ENCODE results near the gene VAMP4. TPM values are rescaled to one million over a fixed set of nuclear protein-coding genes. Genes with fewer than 3 reads are reported as not detected.

Gene VAMP4
- total RNA-seq (2013; cell fraction: nucleolus; rRNA removed): 8.2 and 8.6 TPM in 2 replicates
- 1.5 and 2.8 TPM in 2 replicates for total RNA-seq (2014; rRNA removed)
- 4.2 and 4.3 TPM in 2 replicates for total RNA-seq (2014; rRNA removed; fragmentation: Illumina TruSeq; extraction: Trizol)
- total RNA-seq (2021): 3.4 and 4.6 TPM in 2 replicates
- 3.1 TPM for polyA plus RNA-seq (2011; ENCODE audit: low read depth)
- polyA plus RNA-seq (2011; rRNA removed): 6.3 and 13.7 TPM in 2 replicates
- polyA plus RNA-seq (2011; cell fraction: cytosol; rRNA removed): 1.8 and 1.9 TPM in 2 replicates
- polyA plus RNA-seq (2011; cell fraction: nucleus; rRNA removed): 4.7 and 5.2 TPM in 2 replicates
- 5.3 and 6.6 TPM in 2 replicates for polyA plus RNA-seq (2012)
- polyA plus RNA-seq (2014; fragmentation: Illumina TruSeq; extraction: Trizol): 5.2 and 6.6 TPM in 2 replicates
- 1 to 10 TPM in 1 of 2 experiments, under 1 TPM in 1; 0.90 to 1.5 TPM for polyA plus RNA-seq (2014; fragmentation: Nextera tagmentation; extraction: Ambion mirVana)
- 3.5 and 4.0 TPM in 2 replicates for polyA plus RNA-seq (2014; rRNA removed)
- 1 to 10 TPM; 4.3 to 7.9 TPM for polyA plus RNA-seq (2016; fragmentation: Nextera tagmentation; extraction: Ambion mirVana)
- 1.6 and 2.4 TPM in 2 replicates for polyA minus RNA-seq (2011; rRNA and poly(A)+ RNA removed)
- polyA minus RNA-seq (2011; cell fraction: cytosol; rRNA and poly(A)+ RNA removed): 1.2 and 4.9 TPM in 2 replicates
- polyA minus RNA-seq (2011; cell fraction: nucleus; rRNA and poly(A)+ RNA removed): 1.6 and 2.4 TPM in 2 replicates
- percentile 72 among the genes with signal in this experiment for Bru-seq, nascent RNA
- BruChase-seq, experiment 1, labeled RNA remaining after a 6-hour chase: percentile 59 among the genes with signal in this experiment
- BruChase-seq, experiment 2, labeled RNA remaining after a 2-hour chase: percentile 62 among the genes with signal in this experiment
- long read RNA-seq, experiment 1, full-length matches to known transcripts: 1 of 2 reads
- long read RNA-seq, experiment 1, partial matches to known transcripts: 1 of 2 reads
- long read RNA-seq, experiment 1, other reads (novel, unspliced or antisense): 0 of 2 reads
- long read RNA-seq, experiment 2, full-length matches to known transcripts: 11 of 21 reads
- long read RNA-seq, experiment 2, partial matches to known transcripts: 5 of 21 reads
- long read RNA-seq, experiment 2, other reads (novel, unspliced or antisense): 5 of 21 reads

DNA sequence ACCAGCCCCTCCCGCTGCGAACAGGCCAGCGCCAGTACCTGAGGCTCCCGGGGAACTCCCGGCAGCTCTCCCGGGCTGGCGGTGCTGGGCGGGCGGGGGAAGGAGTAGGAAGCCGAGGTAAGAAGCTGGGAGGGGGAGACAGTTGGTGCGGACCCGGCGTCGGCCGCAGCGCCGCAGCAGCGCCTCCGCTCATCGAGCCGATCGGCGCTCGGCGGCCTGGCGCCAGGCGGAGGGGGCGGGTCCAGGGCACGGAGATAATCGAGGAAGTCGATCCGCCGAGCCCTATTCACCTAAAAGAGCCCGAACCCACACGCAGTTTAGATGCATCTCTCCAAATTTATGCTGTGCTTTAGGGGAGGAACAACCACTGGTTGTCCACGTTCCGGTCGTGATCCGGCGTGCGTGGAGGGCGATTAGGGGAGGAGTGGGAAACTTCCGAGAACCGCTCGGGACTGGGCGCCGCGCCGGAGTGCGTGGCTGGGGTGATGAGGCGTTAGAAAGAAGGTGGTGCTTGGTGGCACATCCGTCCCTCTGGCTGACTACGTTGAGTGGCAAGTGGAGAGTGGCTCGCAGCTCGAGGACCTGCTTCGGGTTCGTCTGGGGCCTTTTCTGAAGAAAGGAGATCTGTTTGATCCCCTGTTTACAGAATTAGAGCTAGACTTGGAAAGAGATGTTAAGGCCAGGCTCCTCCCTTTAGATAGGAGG lies at the start of gene VAMP4:
TSS of gene VAMP4 (minus strand) at position 194 of the 705 bp plus-strand sequence. CDS start 3,651 bp downstream, outside the sequence.
- ChIA-PET POLR2A (interaction anchor here (1.1 to 4.1 kb wide), 6 partner anchors 10 to 791 kb away, joined by 3 to 18 read pairs (median 8); partner anchors contain the start of genes METTL13, PRRC2C and SUCO), RAD21 (ENCODE audit: unreplicated experiment) (interaction anchor here (1.0 to 2.8 kb wide), 5 partner anchors 21 to 257 kb away, joined by 3 to 11 read pairs (median 3); partner anchors contain the start of gene PRRC2C), SMC1A (ENCODE audit: uncharacterized antibody, unreplicated experiment) (interaction anchor here (1.2 to 6.7 kb wide), 8 partner anchors 11 to 257 kb away, joined by 3 to 27 read pairs (median 5); partner anchors contain the start of genes METTL13 and PRRC2C), CTCF (interaction anchor here (0.6 to 3.1 kb wide), 13 partner anchors 12 to 257 kb away, joined by 3 to 11 read pairs (median 5); partner anchors contain the start of genes METTL13 and PRRC2C)
- Histone ChIP-seq H3K4me1 (ENCODE audit: control insufficient read depth, insufficient read depth, low read length) (peaks cover 4% of the 10 kb centered on the region), H3K4me3 (peak within 1 kb of the TSS; percentile 83), H4K20me1 (ENCODE audit: control insufficient read depth, insufficient read depth) (no peaks in the 10 kb centered on the region), H3K36me3 (ENCODE audit: control insufficient read depth in 2 of 2, insufficient read depth in 2 of 2, low read length in 1 of 2) (no peaks in the 10 kb centered on the region; a peak in 1 of 4 replicates), H3K79me2 (ENCODE audit: control insufficient read depth, insufficient read depth, low read length) (peaks cover 8% of the 10 kb centered on the region), H3K27me3 (replicated peaks in 1 of 2; ENCODE audit: control insufficient read depth in 2 of 2, insufficient read depth in 2 of 2, low read length in 1 of 2) (no peaks in the 10 kb centered on the region), H3K9me3 (replicated peaks; ENCODE audit: control insufficient read depth, insufficient read depth, low read length) (no peaks in the 10 kb centered on the region), H3K4me2 (ENCODE audit: control insufficient read depth, insufficient read depth) (peak within 1 kb of the TSS; percentile 96), H3K9ac (ENCODE audit: control insufficient read depth, insufficient read depth, low read length) (peak within 1 kb of the TSS; percentile 70), H2AFZ (ENCODE audit: control insufficient read depth, low read depth, low read length) (peak within 1 kb of the TSS; percentile 100), H3K27ac (ENCODE audit: control insufficient read depth, insufficient read depth) (peak within 1 kb of the TSS; percentile 92)
- FAIRE-seq (no peak), ATAC-seq (peak; percentile 95), DNase-seq (ENCODE audit: low read depth, low spot score) (peak; percentile 59)
- intact Hi-C loops (cut with micrococcal nuclease; ENCODE audit: unreplicated experiment): loop anchor here (1.0 to 10.0 kb wide), 2 partner anchors 39 to 257 kb away; partner anchors contain the start of genes METTL13 and PRRC2C
- BruUV-seq (replicated peaks): no TSS peak
- 1% methylated on average over 48 of the region's 57 CpGs for WGBS (ENCODE audit: insufficient coverage, insufficient replicate concordance, low lambda C conversion rate, missing lambda C conversion rate)
- in situ Hi-C loops (cut with MboI): no loop called here
- TF ChIP-seq SMARCA5 (IDR thresholded peaks at IDR 0.05) (peak; percentile 71), SIX5 (IDR thresholded peaks at IDR 0.05; ENCODE audit: low read depth, low read length, severe bottlenecking) (peak; percentile 52), JUND (IDR thresholded peaks at IDR 0.05; ENCODE audit: low read depth, low read length) (no peak; the same call in none of the 2 replicates), SP1 (IDR thresholded peaks at IDR 0.05; ENCODE audit: low read depth, low read length) (peak; percentile 91), KAT2A (conservative IDR thresholded peaks at IDR 0.05; ENCODE audit: control insufficient read depth, low read depth, low read length) (no peak), ZNF217 (IDR thresholded peaks at IDR 0.05) (no peak; the same call in 1 of the 2 replicates), E2F4 (IDR thresholded peaks at IDR 0.05; ENCODE audit: low read depth, low read length) (no peak), FOS (IDR thresholded peaks at IDR 0.05; ENCODE audit: borderline replicate concordance, extremely low read depth, insufficient read length) (no peak), MEF2A (IDR thresholded peaks at IDR 0.05; ENCODE audit: insufficient read depth, low read depth, low read length) (peak; percentile 64), TBL1XR1 (IDR thresholded peaks at IDR 0.05; ENCODE audit: low read depth, low read length) (peak; percentile 62; the same call in 1 of the 2 replicates), PAX5 (IDR thresholded peaks at IDR 0.05; ENCODE audit: borderline replicate concordance, low read depth, low read length) (no peak; the same call in 1 of the 2 replicates), BCL11A (IDR thresholded peaks at IDR 0.05; ENCODE audit: low read depth, low read length) (no peak), STAT1 (conservative IDR thresholded peaks at IDR 0.05) (0 out of 2 replicates have a peak, but pooled peaks have one; percentile 35)
- TF ChIP-seq, protein P1, sequence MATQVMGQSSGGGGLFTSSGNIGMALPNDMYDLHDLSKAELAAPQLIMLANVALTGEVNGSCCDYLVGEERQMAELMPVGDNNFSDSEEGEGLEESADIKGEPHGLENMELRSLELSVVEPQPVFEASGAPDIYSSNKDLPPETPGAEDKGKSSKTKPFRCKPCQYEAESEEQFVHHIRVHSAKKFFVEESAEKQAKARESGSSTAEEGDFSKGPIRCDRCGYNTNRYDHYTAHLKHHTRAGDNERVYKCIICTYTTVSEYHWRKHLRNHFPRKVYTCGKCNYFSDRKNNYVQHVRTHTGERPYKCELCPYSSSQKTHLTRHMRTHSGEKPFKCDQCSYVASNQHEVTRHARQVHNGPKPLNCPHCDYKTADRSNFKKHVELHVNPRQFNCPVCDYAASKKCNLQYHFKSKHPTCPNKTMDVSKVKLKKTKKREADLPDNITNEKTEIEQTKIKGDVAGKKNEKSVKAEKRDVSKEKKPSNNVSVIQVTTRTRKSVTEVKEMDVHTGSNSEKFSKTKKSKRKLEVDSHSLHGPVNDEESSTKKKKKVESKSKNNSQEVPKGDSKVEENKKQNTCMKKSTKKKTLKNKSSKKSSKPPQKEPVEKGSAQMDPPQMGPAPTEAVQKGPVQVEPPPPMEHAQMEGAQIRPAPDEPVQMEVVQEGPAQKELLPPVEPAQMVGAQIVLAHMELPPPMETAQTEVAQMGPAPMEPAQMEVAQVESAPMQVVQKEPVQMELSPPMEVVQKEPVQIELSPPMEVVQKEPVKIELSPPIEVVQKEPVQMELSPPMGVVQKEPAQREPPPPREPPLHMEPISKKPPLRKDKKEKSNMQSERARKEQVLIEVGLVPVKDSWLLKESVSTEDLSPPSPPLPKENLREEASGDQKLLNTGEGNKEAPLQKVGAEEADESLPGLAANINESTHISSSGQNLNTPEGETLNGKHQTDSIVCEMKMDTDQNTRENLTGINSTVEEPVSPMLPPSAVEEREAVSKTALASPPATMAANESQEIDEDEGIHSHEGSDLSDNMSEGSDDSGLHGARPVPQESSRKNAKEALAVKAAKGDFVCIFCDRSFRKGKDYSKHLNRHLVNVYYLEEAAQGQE (IDR thresholded peaks at IDR 0.05; ENCODE audit: low read depth, low read length): no peak
